MCF 10A (cell line): ENCODE data around the gene SELENOF. TPM values are rescaled to one million over a fixed set of nuclear protein-coding genes. Genes with fewer than 3 reads are reported as not detected.

Source experiments
- BruUV-seq: library from RNA; stranded (reverse); fragments of 400-500 nt; replicated peaks from 2 replicates; lab custom pipeline; 2021; lab: Mats Ljungman, UMichigan
- CTCF ChIA-PET: fragments of 300-600 bp; sonication (Branson Sonifier 250); formaldehyde crosslinking; extraction: SDS; loops from one replicate; lab custom pipeline; 2021; ENCODE audit warnings: antibody characterized with exemption, inconsistent platforms; lab: Yijun Ruan, JAX
- POLR2A ChIA-PET: fragments of 300-600, 350-650 bp; sonication (Branson Sonifier 250); formaldehyde crosslinking; extraction: SDS; loops from one replicate; lab custom pipeline; 2020; ENCODE audit warnings: antibody characterized with exemption, inconsistent platforms; lab: Yijun Ruan, JAX
- DNase-seq: peaks from one replicate; pipeline ENCODE4 v3.0.0-alpha.2; 2018; ENCODE audit not compliant: unreplicated experiment
- H3K27ac Mint-ChIP-seq: one replicate; pipeline ENCODE4 v1.8.0; 2022; ENCODE audit warnings: mild to moderate bottlenecking, low read depth, mixed read lengths; ENCODE audit not compliant: unreplicated experiment
- H3K27me3 Mint-ChIP-seq: one replicate; pipeline ENCODE4 v1.8.0; 2022; ENCODE audit warnings: mixed read lengths; ENCODE audit not compliant: insufficient read depth, unreplicated experiment
- H3K36me3 Mint-ChIP-seq: one replicate; pipeline ENCODE4 v1.8.0; 2022; ENCODE audit warnings: mild to moderate bottlenecking, moderate library complexity, mixed read lengths; ENCODE audit not compliant: insufficient read depth, unreplicated experiment
- H3K4me1 Mint-ChIP-seq: one replicate; pipeline ENCODE4 v1.8.0; 2022; ENCODE audit warnings: mixed read lengths; ENCODE audit not compliant: insufficient read depth, unreplicated experiment
- H3K4me3 Mint-ChIP-seq: one replicate; pipeline ENCODE4 v1.8.0; 2022; ENCODE audit warnings: mild to moderate bottlenecking, moderate library complexity, mixed read lengths; ENCODE audit not compliant: unreplicated experiment
- H3K9me3 Mint-ChIP-seq: one replicate; pipeline ENCODE4 v1.8.0; 2022; ENCODE audit warnings: mixed read lengths; ENCODE audit not compliant: unreplicated experiment
- CTCF ChIP-seq: fragments of 200-600 bp; IDR thresholded peaks from one replicate; pipeline ENCODE4 v1.8.0; 2022; ENCODE audit warnings: antibody characterized with exemption, mild to moderate bottlenecking; ENCODE audit not compliant: unreplicated experiment
- intact Hi-C: fragments of 100-400 bp; cut with micrococcal nuclease; formaldehyde crosslinking; loops from 2 replicates; pipeline ENCODE4 v1.14.1; 2022
- total RNA-seq: library from RNA; stranded (reverse); gene quantifications from 2 replicates; pipeline ENCODE4 v1.2.3, GENCODE V29; 2022

The SELENOF gene
- total RNA-seq, 1 experiment from 2014 or later: 227 TPM

- POLR2A ChIA-PET: interaction anchor here (1.0 kb wide), 1 partner anchor 26 kb away, joined by 4 read pairs; the partner anchor contains the start of gene SELENOF
- intact Hi-C loops: no loop called here
- Mint-ChIP-seq H3K36me3 (peaks cover 6% of the 10 kb centered on the region), H3K4me1 (no peaks in the 10 kb centered on the region), H3K27me3 (no peaks in the 10 kb centered on the region), H3K9me3 (no peaks in the 10 kb centered on the region), H3K4me3 (no peak overlapping the region), H3K27ac (no peak overlapping the region)
- no peak for TF ChIP-seq CTCF
- CTCF ChIA-PET: interaction anchor here (0.6 kb wide), 1 partner anchor 25 kb away, joined by 4 read pairs; no protein-coding TSS in a partner anchor
- DNase-seq: no peak
- BruUV-seq: no TSS peak
These were observed 25.6 kb downstream of the SELENOF start for GRCh38 chr1:86888327-86888726.

- BruUV-seq: no TSS peak
- no peaks in the 10 kb centered on the region for H3K9me3 Mint-ChIP-seq
These were observed 26.3 kb downstream of the SELENOF start for GRCh38 chr1:86887479-86888162.

GRCh38 chr1:86875722-86876121 lies 38.2 kb downstream of the SELENOF start:
- Mint-ChIP-seq H3K9me3 (no peaks in the 10 kb centered on the region), H3K36me3 (peaks cover 37% of the 10 kb centered on the region), H3K4me1 (no peaks in the 10 kb centered on the region), H3K27ac (no peak overlapping the region), H3K27me3 (no peaks in the 10 kb centered on the region), H3K4me3 (no peak overlapping the region)
- intact Hi-C loops: no loop called here
- POLR2A ChIA-PET: interaction anchor here (2.6 kb wide), 1 partner anchor 38 kb away, joined by 7 read pairs; the partner anchor contains the start of genes HS2ST1 and SELENOF
- CTCF ChIA-PET: no interaction called here
- TF ChIP-seq CTCF: no peak
- DNase-seq: no peak
- no TSS peak for BruUV-seq

More at GRCh38 chr1:86887479-86888162, 26.3 kb downstream of the SELENOF start:
- peaks cover 6% of the 10 kb centered on the region for H3K36me3 Mint-ChIP-seq
- DNase-seq: no peak
- no peaks in the 10 kb centered on the region for H3K4me1 Mint-ChIP-seq
- H3K27me3 Mint-ChIP-seq: no peaks in the 10 kb centered on the region
- intact Hi-C loops: no loop called here
- ChIA-PET CTCF (no interaction called here), POLR2A (no interaction called here)
- no peak overlapping the region for H3K4me3 Mint-ChIP-seq
- no peak for TF ChIP-seq CTCF
- H3K27ac Mint-ChIP-seq: no peak overlapping the region

- Mint-ChIP-seq H3K27ac (no peak overlapping the region), H3K27me3 (no peaks in the 10 kb centered on the region), H3K9me3 (no peaks in the 10 kb centered on the region), H3K36me3 (peaks cover 26% of the 10 kb centered on the region), H3K4me3 (no peak overlapping the region), H3K4me1 (peaks cover 10% of the 10 kb centered on the region)
- no peak for TF ChIP-seq CTCF
- intact Hi-C loops: no loop called here
- BruUV-seq: no TSS peak
- CTCF ChIA-PET: interaction anchor here (0.6 kb wide), 1 partner anchor 37 kb away, joined by 3 read pairs; no protein-coding TSS in a partner anchor
- POLR2A ChIA-PET: interaction anchor here (0.9 to 2.3 kb wide), 2 partner anchors 42 to 62 kb away, joined by 5 to 6 read pairs; partner anchors contain the start of genes HS2ST1 and SELENOF
- DNase-seq: no peak
These were observed 41.8 kb downstream of the SELENOF start for GRCh38 chr1:86872086-86872485.
